ENCODE measurements around the gene SLC7A5.

Gene SLC7A5

DNA sequence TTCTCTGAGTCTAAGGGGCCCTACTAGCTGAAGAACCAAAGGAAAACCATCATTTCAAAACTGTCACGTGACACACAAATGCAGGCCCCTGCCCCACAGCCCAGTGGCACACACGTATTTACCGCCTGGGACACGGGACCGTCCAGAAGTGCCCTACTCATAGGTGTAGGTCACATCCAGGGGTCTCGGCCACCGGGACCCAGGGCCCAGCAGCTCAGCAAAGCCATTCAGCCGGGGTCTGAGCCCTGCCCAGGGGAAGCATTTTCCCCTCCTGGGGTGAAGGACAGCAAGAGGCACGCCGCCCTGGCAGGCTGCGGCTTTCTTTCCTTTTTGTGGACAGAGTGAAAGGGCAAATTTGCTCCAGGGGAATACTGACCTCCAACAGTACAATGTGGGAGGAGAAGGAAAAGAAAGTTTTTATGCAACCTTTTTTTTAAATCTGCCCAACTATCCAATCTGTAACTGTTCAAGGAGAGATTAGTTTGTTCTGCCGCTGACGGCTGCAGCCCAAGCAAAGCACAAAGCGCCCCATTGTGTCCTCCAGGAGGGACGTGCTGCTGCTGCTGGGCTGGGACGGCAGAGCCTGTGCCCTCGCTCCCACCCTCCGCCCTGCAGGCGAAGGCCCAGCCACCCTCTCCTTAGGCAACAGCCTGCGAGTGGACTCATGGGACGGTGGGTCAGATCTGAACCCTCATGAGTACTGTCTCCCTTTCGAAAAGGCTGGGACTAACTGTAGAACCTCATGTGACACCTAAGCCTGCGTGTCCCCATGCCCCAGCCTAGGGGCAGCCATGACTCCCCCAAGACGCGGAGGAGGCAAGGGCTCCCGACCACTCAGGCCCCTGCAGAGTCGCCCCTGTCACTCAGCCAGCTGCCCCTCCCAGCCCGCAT lies 21.3 kb downstream of the SLC7A5 start:
- no peak for TF ChIP-seq CEBPB (IDR thresholded peaks at IDR 0.05)
- no peak for TF ChIP-seq MAX (IDR thresholded peaks at IDR 0.05)
- TF ChIP-seq EP300 (IDR thresholded peaks at IDR 0.05; ENCODE audit: borderline replicate concordance) = no peak
- TF ChIP-seq TEAD4 (IDR thresholded peaks at IDR 0.05) = no peak
- TF ChIP-seq FOXM1 (IDR thresholded peaks at IDR 0.05; ENCODE audit: borderline replicate concordance, low read depth) = no peak
- TF ChIP-seq TAF1 (IDR thresholded peaks at IDR 0.05; ENCODE audit: low read depth) = no peak
- no peak for TF ChIP-seq TCF12 (IDR thresholded peaks at IDR 0.05; ENCODE audit: low read depth)
- TF ChIP-seq NFIC (IDR thresholded peaks at IDR 0.05) = no peak
- TF ChIP-seq USF1 (IDR thresholded peaks at IDR 0.05) = no peak
- no peak for TF ChIP-seq EGR1 (IDR thresholded peaks at IDR 0.05)
- no peak for TF ChIP-seq REST (IDR thresholded peaks at IDR 0.05; ENCODE audit: low read depth)
- no peak for TF ChIP-seq RAD21 (IDR thresholded peaks at IDR 0.05; ENCODE audit: low read depth)
- TF ChIP-seq CREB1 (IDR thresholded peaks at IDR 0.05; ENCODE audit: low read depth) = no peak
- no peak for TF ChIP-seq YY1 (IDR thresholded peaks at IDR 0.05; ENCODE audit: low read depth)
- no peak for TF ChIP-seq ZBTB7A (IDR thresholded peaks at IDR 0.05; ENCODE audit: low read depth)

DNA sequence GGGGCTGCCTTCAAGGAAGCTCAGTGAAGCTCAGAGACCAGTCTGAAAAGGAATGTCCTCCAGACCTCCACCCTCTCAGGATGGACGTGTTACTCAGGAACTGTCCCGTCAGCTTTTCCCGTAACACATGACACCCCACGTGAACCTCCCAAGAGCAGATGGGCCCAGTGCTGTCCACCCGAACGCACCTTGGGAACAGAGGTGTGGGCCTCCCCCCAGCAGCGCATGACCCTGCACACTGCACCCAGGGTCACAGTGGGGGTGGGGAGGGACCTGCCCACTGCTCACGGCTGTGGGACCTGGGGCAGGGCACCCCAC lies 21.9 kb downstream of the SLC7A5 start:
- TF ChIP-seq TCF12 (IDR thresholded peaks at IDR 0.05; ENCODE audit: low read depth) (no peak), CEBPB (IDR thresholded peaks at IDR 0.05) (no peak), ZBTB7A (IDR thresholded peaks at IDR 0.05; ENCODE audit: low read depth) (no peak), YY1 (IDR thresholded peaks at IDR 0.05; ENCODE audit: low read depth) (no peak), RAD21 (IDR thresholded peaks at IDR 0.05; ENCODE audit: low read depth) (no peak)

DNA sequence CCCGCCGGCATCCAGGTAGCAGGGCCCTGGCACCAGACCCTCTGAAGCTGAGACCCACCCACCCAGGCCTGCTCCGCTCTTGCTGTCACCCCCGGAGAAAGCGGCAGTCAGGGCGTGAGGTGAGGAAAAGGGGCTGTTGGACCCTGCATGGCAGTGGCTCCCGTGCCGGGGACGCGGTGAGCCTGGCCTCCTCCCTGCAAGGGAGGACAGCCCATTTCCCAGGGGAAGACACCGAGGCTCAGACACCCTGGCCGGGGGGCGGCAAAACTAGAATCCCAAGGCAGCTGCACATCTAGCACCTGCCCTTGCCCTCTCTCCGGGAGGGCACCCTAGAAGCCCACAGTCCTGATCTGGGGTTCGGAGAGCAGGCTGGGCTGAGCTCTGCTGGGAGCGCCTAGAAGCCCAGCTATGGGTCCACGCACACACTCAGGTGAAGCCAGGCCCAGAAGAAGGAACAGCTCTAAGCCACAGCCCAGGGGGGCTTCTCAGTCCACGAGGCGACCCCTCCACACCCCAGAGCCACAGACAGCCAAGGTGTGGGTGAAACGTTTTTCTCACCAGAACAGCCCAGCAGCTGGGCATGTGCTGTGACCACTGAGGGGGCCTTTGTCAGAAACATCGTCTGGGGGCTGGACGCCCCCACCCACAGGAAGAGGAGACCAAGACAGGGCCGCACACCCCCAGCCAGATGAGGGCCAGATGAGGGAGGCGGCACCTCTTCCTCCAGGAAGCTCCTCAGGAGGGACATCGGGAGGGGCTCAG lies 22.4 kb downstream of the SLC7A5 start:
- TF ChIP-seq CEBPB (IDR thresholded peaks at IDR 0.05) (no peak), TCF12 (IDR thresholded peaks at IDR 0.05; ENCODE audit: low read depth) (no peak), NFIC (IDR thresholded peaks at IDR 0.05) (no peak), USF1 (IDR thresholded peaks at IDR 0.05) (no peak), MAX (IDR thresholded peaks at IDR 0.05) (no peak), EGR1 (IDR thresholded peaks at IDR 0.05) (no peak), EP300 (IDR thresholded peaks at IDR 0.05; ENCODE audit: borderline replicate concordance) (no peak), CREB1 (IDR thresholded peaks at IDR 0.05; ENCODE audit: low read depth) (no peak), FOXM1 (IDR thresholded peaks at IDR 0.05; ENCODE audit: borderline replicate concordance, low read depth) (no peak), TEAD4 (IDR thresholded peaks at IDR 0.05) (no peak), TAF1 (IDR thresholded peaks at IDR 0.05; ENCODE audit: low read depth) (no peak), YY1 (IDR thresholded peaks at IDR 0.05; ENCODE audit: low read depth) (no peak), ZBTB7A (IDR thresholded peaks at IDR 0.05; ENCODE audit: low read depth) (no peak), REST (IDR thresholded peaks at IDR 0.05; ENCODE audit: low read depth) (no peak), RAD21 (IDR thresholded peaks at IDR 0.05; ENCODE audit: low read depth) (no peak)

GRCh38 chr16:87845807-87846619 lies 23.3 kb downstream of the SLC7A5 start:
- TF ChIP-seq TEAD4 (IDR thresholded peaks at IDR 0.05) (no peak), EGR1 (IDR thresholded peaks at IDR 0.05) (no peak), EP300 (IDR thresholded peaks at IDR 0.05; ENCODE audit: borderline replicate concordance) (no peak)

DNA sequence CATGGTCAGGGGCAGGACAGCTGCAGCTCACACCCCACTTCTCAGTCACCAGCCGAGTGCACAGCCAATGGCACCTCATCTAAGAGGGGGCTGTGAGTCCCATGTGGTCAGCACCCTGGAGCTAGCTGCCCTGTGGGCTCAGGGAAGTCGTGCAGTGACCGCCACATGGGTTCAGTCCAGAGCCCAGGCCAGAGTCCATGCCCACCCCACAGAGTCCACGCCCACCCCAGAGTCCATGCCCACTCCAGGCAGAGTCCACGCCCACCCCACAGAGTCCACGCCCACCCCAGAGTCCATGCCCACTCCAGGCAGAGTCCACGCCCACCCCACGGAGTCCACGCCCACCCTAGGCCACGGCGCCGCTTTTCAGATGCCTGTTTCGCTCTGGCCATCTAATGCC lies 24.1 kb downstream of the SLC7A5 start:
- no peak for TF ChIP-seq ZBTB7A (IDR thresholded peaks at IDR 0.05; ENCODE audit: low read depth)
- TF ChIP-seq MAX (IDR thresholded peaks at IDR 0.05) = no peak
- TF ChIP-seq TCF12 (IDR thresholded peaks at IDR 0.05; ENCODE audit: low read depth) = no peak
- TF ChIP-seq TEAD4 (IDR thresholded peaks at IDR 0.05) = no peak
- TF ChIP-seq TAF1 (IDR thresholded peaks at IDR 0.05; ENCODE audit: low read depth) = no peak
- TF ChIP-seq FOXM1 (IDR thresholded peaks at IDR 0.05; ENCODE audit: borderline replicate concordance, low read depth) = no peak
- no peak for TF ChIP-seq EP300 (IDR thresholded peaks at IDR 0.05; ENCODE audit: borderline replicate concordance)
- TF ChIP-seq REST (IDR thresholded peaks at IDR 0.05; ENCODE audit: low read depth) = no peak
- TF ChIP-seq CEBPB (IDR thresholded peaks at IDR 0.05) = no peak
- TF ChIP-seq RAD21 (IDR thresholded peaks at IDR 0.05; ENCODE audit: low read depth) = no peak
- TF ChIP-seq EGR1 (IDR thresholded peaks at IDR 0.05) = no peak
